ENCODE results near the gene PAWR. TPM values are rescaled to one million over a fixed set of nuclear protein-coding genes. Genes with fewer than 3 reads are reported as not detected.
A peak's percentile ranks its signal among the peaks of the same experiment; 100 is the strongest.

The PAWR gene
- total RNA-seq, 1 donor from 2014 or later = 72.8 TPM

DNA sequence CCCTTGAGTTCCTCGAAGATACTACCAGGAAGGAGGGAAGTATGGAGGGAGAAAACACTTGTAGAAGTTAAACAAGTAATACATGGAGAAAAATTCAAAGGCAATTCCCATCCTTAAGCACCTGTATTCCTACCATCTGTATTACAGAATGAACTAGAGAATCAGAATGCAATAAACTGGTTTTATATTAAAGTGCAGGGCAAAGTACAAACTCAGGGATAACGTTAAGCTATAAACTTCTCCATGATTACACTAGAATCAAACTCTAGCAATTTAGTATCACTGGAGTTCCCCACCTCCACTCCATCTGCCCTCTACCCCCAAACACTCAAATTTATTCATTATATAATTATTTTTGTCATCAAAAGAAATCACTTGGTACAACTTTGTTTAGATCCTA lies 13.1 kb downstream of the PAWR start:
- H3K27me3 Mint-ChIP-seq = no peaks in the 10 kb centered on the region
- H3K4me3 Mint-ChIP-seq = no peak overlapping the region
- no peak for DNase-seq (ENCODE audit: extremely low spot score, unreplicated experiment)
- H3K4me1 Mint-ChIP-seq (ENCODE audit: unreplicated experiment) = peaks cover 14% of the 10 kb centered on the region
- no peak for TF ChIP-seq CTCF (conservative IDR thresholded peaks at IDR 0.05)
- peaks cover 10% of the 10 kb centered on the region for H3K36me3 Mint-ChIP-seq
- H3K27ac Mint-ChIP-seq = no peak overlapping the region
- H3K9me3 Mint-ChIP-seq = peaks cover 8% of the 10 kb centered on the region

- Mint-ChIP-seq H3K4me1 (ENCODE audit: unreplicated experiment) (peaks cover 14% of the 10 kb centered on the region), H3K27ac (no peak overlapping the region), H3K4me3 (no peak overlapping the region), H3K9me3 (peaks cover 8% of the 10 kb centered on the region), H3K36me3 (peaks cover 10% of the 10 kb centered on the region), H3K27me3 (no peaks in the 10 kb centered on the region)
- TF ChIP-seq CTCF (conservative IDR thresholded peaks at IDR 0.05) = no peak
- DNase-seq (ENCODE audit: extremely low spot score, unreplicated experiment) = no peak
Measured at GRCh38 chr12:79676579-79676978, 14.2 kb downstream of the PAWR start.

GRCh38 chr12:79674629-79675028 lies 16.1 kb downstream of the PAWR start:
- Mint-ChIP-seq H3K27ac (no peak overlapping the region), H3K9me3 (peaks cover 8% of the 10 kb centered on the region), H3K4me1 (ENCODE audit: unreplicated experiment) (peaks cover 4% of the 10 kb centered on the region), H3K4me3 (no peak overlapping the region), H3K36me3 (peaks cover 10% of the 10 kb centered on the region), H3K27me3 (no peaks in the 10 kb centered on the region)
- no peak for TF ChIP-seq CTCF (conservative IDR thresholded peaks at IDR 0.05)
- no peak for DNase-seq (ENCODE audit: extremely low spot score, unreplicated experiment)

DNA sequence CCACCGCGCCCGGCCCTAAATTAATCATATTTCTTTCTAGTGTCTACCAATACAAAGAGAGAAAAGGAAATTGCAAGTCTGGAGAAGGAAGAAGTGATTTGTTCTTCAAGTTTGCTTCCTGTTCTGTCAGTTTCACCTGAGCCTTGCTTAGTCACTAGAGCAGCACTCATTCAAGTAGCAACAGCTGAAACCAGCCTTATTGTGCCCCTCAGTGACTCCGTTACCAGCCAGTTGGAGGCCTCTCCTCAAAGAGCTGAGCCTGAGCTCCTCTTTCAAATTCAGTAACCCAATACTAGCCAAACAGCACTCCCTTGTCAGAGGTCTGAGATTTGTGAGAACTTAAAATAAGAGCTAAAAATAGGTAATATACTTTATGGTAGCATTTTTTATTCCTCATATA lies 17.4 kb downstream of the PAWR start:
- peak overlapping the region; percentile 77 for H3K27ac Mint-ChIP-seq
- H3K4me1 Mint-ChIP-seq (ENCODE audit: unreplicated experiment) = peaks cover 4% of the 10 kb centered on the region
- TF ChIP-seq CTCF (conservative IDR thresholded peaks at IDR 0.05) = no peak
- DNase-seq (ENCODE audit: extremely low spot score, unreplicated experiment) = no peak
- peaks cover 8% of the 10 kb centered on the region for H3K9me3 Mint-ChIP-seq
- H3K4me3 Mint-ChIP-seq = peak overlapping the region; percentile 27
- H3K27me3 Mint-ChIP-seq = no peaks in the 10 kb centered on the region
- peaks cover 10% of the 10 kb centered on the region for H3K36me3 Mint-ChIP-seq

DNA sequence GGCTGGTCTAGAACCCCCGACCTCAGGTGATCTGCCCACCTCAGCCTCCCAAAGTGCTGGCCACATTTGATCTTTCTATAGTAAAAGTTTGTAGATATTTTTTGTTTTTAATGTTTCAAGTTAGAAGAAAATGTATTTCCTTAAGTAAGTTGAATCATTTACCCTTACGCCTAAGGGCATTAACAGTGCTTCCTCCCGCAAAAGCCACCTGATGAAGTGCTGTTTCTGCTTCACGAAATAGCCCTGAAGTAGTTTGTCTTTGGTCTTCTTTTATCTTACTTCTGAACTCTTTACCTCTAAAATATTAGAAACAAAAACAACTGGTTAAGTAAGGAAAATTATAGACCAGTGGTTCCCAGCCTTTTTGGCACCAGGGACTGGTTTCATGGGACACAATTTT lies 22.7 kb downstream of the PAWR start:
- Mint-ChIP-seq H3K27ac (peak overlapping the region; percentile 36), H3K27me3 (no peaks in the 10 kb centered on the region), H3K4me3 (no peak overlapping the region), H3K9me3 (no peaks in the 10 kb centered on the region), H3K36me3 (peaks cover 4% of the 10 kb centered on the region), H3K4me1 (ENCODE audit: unreplicated experiment) (peaks cover 10% of the 10 kb centered on the region)
- DNase-seq (ENCODE audit: extremely low spot score, unreplicated experiment) = no peak
- TF ChIP-seq CTCF (conservative IDR thresholded peaks at IDR 0.05) = no peak

All from type B pancreatic cell (in vitro differentiated cells).